GM12872 (cell line): ENCODE measurements around the gene CCDC179.

Experiments used
- CTCF ChIP-seq: IDR thresholded peaks from 3 replicates; pipeline ENCODE4 v1.5.1; 2011; ENCODE audit warnings: low read depth, mild to moderate bottlenecking, low read length, moderate library complexity; ENCODE audit not compliant: insufficient read depth

Gene CCDC179

GRCh38 chr11:22878604-22879003 lies 18.3 kb upstream of the CCDC179 start:
- TF ChIP-seq CTCF: no peak

DNA sequence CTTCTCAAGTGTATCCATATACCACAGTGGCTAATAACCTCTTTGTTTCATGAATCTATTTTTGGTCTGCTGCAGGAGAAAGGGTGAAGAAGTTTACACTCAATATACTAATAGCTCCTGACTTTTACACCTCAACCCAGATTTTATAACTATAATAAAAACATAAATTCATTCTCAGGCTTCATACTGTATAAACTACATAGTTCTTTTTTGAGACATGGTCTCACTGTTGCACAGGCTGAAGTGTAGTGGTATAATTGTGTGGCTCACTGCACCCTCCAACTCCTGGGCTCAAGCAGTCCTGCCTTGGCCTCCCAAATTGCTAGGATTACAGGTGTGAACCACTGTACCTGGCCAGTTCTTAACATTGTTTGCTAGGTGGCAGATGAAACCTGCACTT lies 17.8 kb upstream of the CCDC179 start:
- no peak for TF ChIP-seq CTCF

GRCh38 chr11:22875869-22876473 lies 15.7 kb upstream of the CCDC179 start:
- peak; percentile 58 for TF ChIP-seq CTCF

GRCh38 chr11:22869325-22869724 lies 9.1 kb upstream of the CCDC179 start:
- no peak for TF ChIP-seq CTCF

- TF ChIP-seq CTCF: no peak
Measured at GRCh38 chr11:22859756-22860155, 518 bp downstream of the CCDC179 start.

DNA sequence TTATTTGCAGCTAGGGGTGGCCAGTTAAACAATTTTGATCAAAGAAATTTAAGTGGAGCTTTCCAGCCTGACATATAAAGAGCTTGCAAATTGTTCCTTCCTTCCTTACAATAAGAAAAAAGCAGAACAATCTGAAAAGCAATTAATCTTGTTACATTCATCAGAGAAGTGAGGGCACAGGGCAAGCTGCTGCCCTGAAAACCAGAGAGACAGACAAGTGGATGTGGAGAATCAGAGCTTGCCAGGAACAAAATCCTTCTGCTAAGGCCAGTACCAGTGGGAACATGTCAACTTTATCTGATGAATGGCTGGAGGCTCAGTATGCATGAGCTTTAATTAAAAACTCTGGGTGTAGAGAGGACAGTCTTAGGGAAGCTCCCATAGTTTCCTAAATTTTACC lies 8.8 kb downstream of the CCDC179 start:
- no peak for TF ChIP-seq CTCF

DNA sequence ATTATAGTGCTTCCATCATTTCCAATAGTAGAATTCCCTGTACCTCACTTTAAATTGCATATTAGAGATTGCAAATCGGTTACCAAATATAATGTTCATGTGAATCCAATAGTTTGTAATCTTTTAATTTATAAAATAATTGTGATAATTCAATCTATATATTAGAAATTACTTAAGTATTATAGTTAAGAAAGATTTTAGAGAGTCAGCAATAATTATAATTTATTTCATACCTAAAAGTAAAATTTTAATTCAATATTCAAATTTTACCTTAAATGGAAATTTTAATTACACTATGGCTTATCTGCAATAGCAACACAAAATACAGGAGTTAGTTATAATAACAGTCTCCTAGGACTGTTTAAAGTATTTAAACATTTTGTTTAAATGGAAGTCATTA lies 13.5 kb downstream of the CCDC179 start:
- no peak for TF ChIP-seq CTCF
